DND-41 (cell line): ENCODE results near the gene VCL.
A peak's percentile ranks its signal among the peaks of the same experiment; 100 is the strongest.

ENCODE experiments used
- ATAC-seq: fragments of 200-7000 bp; cut with Tn5 transposase; 3 replicates; pipeline ENCODE4 v1.9.1; 2021; ENCODE audit warnings: low read depth; ENCODE audit not compliant: insufficient read depth
- DNase-seq: peaks from one replicate; pipeline ENCODE4 v3.0.0-alpha.2; 2020
- H2AFZ ChIP-seq: 2 replicates; pipeline ENCODE4 v1.6.0; 2012; ENCODE audit warnings: low read depth, low read length
- H3K27ac ChIP-seq: 2 replicates; pipeline ENCODE4 v1.5.1; 2012; ENCODE audit warnings: low read length, inconsistent platforms
- H3K27me3 ChIP-seq: fragments of 200-600 bp; sonication (generic); 2 replicates; pipeline ENCODE4 v1.6.0; 2012; ENCODE audit warnings: low read length, mild to moderate bottlenecking, inconsistent platforms; ENCODE audit not compliant: insufficient read depth, poor library complexity
- H3K36me3 ChIP-seq: 2 replicates; pipeline ENCODE4 v1.5.1; 2012; ENCODE audit warnings: low read length, inconsistent platforms; ENCODE audit not compliant: insufficient read depth
- H3K4me1 ChIP-seq: 2 replicates; pipeline ENCODE4 v1.5.1; 2012; ENCODE audit warnings: mild to moderate bottlenecking, low read length; ENCODE audit not compliant: insufficient read depth
- H3K4me2 ChIP-seq: 2 replicates; pipeline ENCODE4 v1.6.0; 2012; ENCODE audit warnings: mild to moderate bottlenecking, moderate library complexity, low read length, inconsistent platforms; ENCODE audit not compliant: insufficient read depth
- H3K4me3 ChIP-seq, 2 experiments: fragments of 200-600 bp in 1 of 2; shearing (Covaris generic) in 1 of 2; 2 replicates each; pipeline ENCODE4 v1.5.1; 2012 to 2016; ENCODE audit warnings: inconsistent platforms in 2 of 2, low read length in 2 of 2, mild to moderate bottlenecking in 2 of 2, low read depth in 1 of 2, moderate library complexity in 1 of 2
- H3K79me2 ChIP-seq: 2 replicates; pipeline ENCODE4 v1.6.0; 2012; ENCODE audit warnings: low read length, inconsistent platforms; ENCODE audit not compliant: insufficient read depth
- H3K9ac ChIP-seq: 2 replicates; pipeline ENCODE4 v1.6.0; 2012; ENCODE audit warnings: low read depth, mild to moderate bottlenecking, inconsistent platforms, low read length, moderate library complexity
- H3K9me3 ChIP-seq: 2 replicates; pipeline ENCODE4 v1.5.1; 2012; ENCODE audit warnings: low read length, moderate library complexity, mild to moderate bottlenecking, inconsistent platforms; ENCODE audit not compliant: insufficient read depth, severe bottlenecking
- H4K20me1 ChIP-seq: 2 replicates; pipeline ENCODE4 v1.6.0; 2012; ENCODE audit warnings: low read length; ENCODE audit not compliant: insufficient read depth
- CTCF ChIP-seq: IDR thresholded peaks from 2 replicates; pipeline ENCODE4 v1.5.1; 2012; ENCODE audit warnings: borderline replicate concordance, low read length, moderate library complexity, mild to moderate bottlenecking; ENCODE audit not compliant: poor library complexity, severe bottlenecking; ENCODE audit errors: extremely low read depth
- EZH2 ChIP-seq: IDR thresholded peaks from 3 replicates; pipeline ENCODE4 v1.6.1; 2012; ENCODE audit warnings: borderline replicate concordance, low read depth, mild to moderate bottlenecking, moderate library complexity, low read length, inconsistent platforms; ENCODE audit not compliant: severe bottlenecking

VCL gene

GRCh38 chr10:74081192-74081803 is 83.4 kb downstream of the VCL start:
- no peak overlapping the region for H3K9ac ChIP-seq
- no peak overlapping the region for H3K4me2 ChIP-seq
- no peaks in the 10 kb centered on the region for H3K27me3 ChIP-seq
- no peak overlapping the region for H3K27ac ChIP-seq
- DNase-seq (peak; percentile 56), ATAC-seq (peak; percentile 79)
- no peak overlapping the region for H2AFZ ChIP-seq
- TF ChIP-seq CTCF (peak; percentile 81), EZH2 (no peak)
- H3K4me3 ChIP-seq, result no peak overlapping the region
- no peaks in the 10 kb centered on the region for H3K79me2 ChIP-seq
- no peaks in the 10 kb centered on the region for H3K36me3 ChIP-seq
- no peaks in the 10 kb centered on the region for H4K20me1 ChIP-seq
- no peaks in the 10 kb centered on the region for H3K4me1 ChIP-seq
- no peaks in the 10 kb centered on the region for H3K9me3 ChIP-seq

GRCh38 chr10:74081941-74082718 is 84.2 kb downstream of the VCL start:
- DNase-seq (no peak), ATAC-seq (no peak)
- Histone ChIP-seq H2AFZ (no peak overlapping the region), H3K9me3 (no peaks in the 10 kb centered on the region), H3K36me3 (no peaks in the 10 kb centered on the region), H4K20me1 (no peaks in the 10 kb centered on the region), H3K9ac (no peak overlapping the region), H3K27ac (no peak overlapping the region), H3K27me3 (no peaks in the 10 kb centered on the region), H3K4me1 (no peaks in the 10 kb centered on the region), H3K4me2 (no peak overlapping the region), H3K4me3 (no peak overlapping the region), H3K79me2 (no peaks in the 10 kb centered on the region)
- no peak for TF ChIP-seq CTCF
- no peak for TF ChIP-seq EZH2

- Histone ChIP-seq H3K4me1 (no peaks in the 10 kb centered on the region), H3K36me3 (no peaks in the 10 kb centered on the region), H4K20me1 (no peaks in the 10 kb centered on the region), H3K9me3 (no peaks in the 10 kb centered on the region), H3K4me2 (no peak overlapping the region), H3K27me3 (no peaks in the 10 kb centered on the region), H2AFZ (no peak overlapping the region), H3K9ac (no peak overlapping the region), H3K79me2 (no peaks in the 10 kb centered on the region), H3K27ac (no peak overlapping the region), H3K4me3 (no peak overlapping the region)
- TF ChIP-seq CTCF (no peak), EZH2 (no peak)
- ATAC-seq (no peak), DNase-seq (no peak)
Observed at GRCh38 chr10:74083304-74083703, 85.4 kb downstream of the VCL start.
